PFSK-1 (cell line): ENCODE results near the gene ALG8.
A peak's percentile ranks its signal among the peaks of the same experiment; 100 is the strongest.

Experiments
- FOXP2 ChIP-seq: optimal IDR thresholded peaks from 2 replicates; pipeline ENCODE3; 2011; ENCODE audit warnings: borderline replicate concordance, control low read depth, inconsistent platforms; ENCODE audit not compliant: insufficient read depth; ENCODE audit errors: extremely low read length, extremely low read depth
- POLR2AphosphoS5 ChIP-seq: IDR thresholded peaks from 2 replicates; pipeline ENCODE4 v1.6.1; 2012; ENCODE audit warnings: low read depth, mild to moderate bottlenecking, control low read depth, low read length, moderate library complexity
- REST ChIP-seq, 2 experiments: IDR thresholded peaks; 2 replicates each; pipeline versions ENCODE4 v1.6.1 to v1.8.0; 2011 to 2012; ENCODE audit warnings: low read depth in 2 of 2, low read length in 2 of 2, control low read depth in 1 of 2, inconsistent platforms in 1 of 2, mild to moderate bottlenecking in 1 of 2, moderate library complexity in 1 of 2; ENCODE audit not compliant: insufficient read depth in 1 of 2
- SIN3A ChIP-seq: IDR thresholded peaks from 2 replicates; pipeline ENCODE4 v1.6.1; 2012; ENCODE audit warnings: mild to moderate bottlenecking, low read length, moderate library complexity, borderline replicate concordance; ENCODE audit not compliant: insufficient read depth
- TAF1 ChIP-seq: IDR thresholded peaks from 2 replicates; pipeline ENCODE4 v1.6.1; 2012; ENCODE audit warnings: low read length, control low read depth, borderline replicate concordance; ENCODE audit not compliant: insufficient read depth

The ALG8 gene

GRCh38 chr11:78164471-78164870 lies 25.0 kb upstream of the ALG8 start:
- no peak for TF ChIP-seq TAF1

GRCh38 chr11:78163828-78164227 lies 24.4 kb upstream of the ALG8 start:
- TF ChIP-seq TAF1 (no peak), FOXP2 (no peak), SIN3A (no peak), POLR2AphosphoS5 (no peak), REST (IDR thresholded peaks at IDR 0.05; ENCODE audit: insufficient read depth in 1 of 2, low read depth in 2 of 2, low read length in 2 of 2) (no peak)

- no peak for TF ChIP-seq FOXP2
- no peak for TF ChIP-seq SIN3A
- TF ChIP-seq REST (IDR thresholded peaks at IDR 0.05; ENCODE audit: insufficient read depth in 1 of 2, low read depth in 2 of 2, low read length in 2 of 2): peak; percentile 40 to 72; a peak in 2 of 4 replicates
- no peak for TF ChIP-seq TAF1
- TF ChIP-seq POLR2AphosphoS5: no peak
These were observed 22.5 kb upstream of the ALG8 start for GRCh38 chr11:78161962-78162371.

GRCh38 chr11:78161346-78161745 lies 21.9 kb upstream of the ALG8 start:
- TF ChIP-seq SIN3A: no peak

GRCh38 chr11:78160557-78160956 lies 21.1 kb upstream of the ALG8 start:
- no peak for TF ChIP-seq TAF1
- no peak for TF ChIP-seq POLR2AphosphoS5
- TF ChIP-seq FOXP2: no peak
- no peak for TF ChIP-seq SIN3A

- no peak for TF ChIP-seq SIN3A
- no peak for TF ChIP-seq REST (IDR thresholded peaks at IDR 0.05; ENCODE audit: insufficient read depth in 1 of 2, low read depth in 2 of 2, low read length in 2 of 2)
- TF ChIP-seq TAF1: no peak
- no peak for TF ChIP-seq FOXP2
- no peak for TF ChIP-seq POLR2AphosphoS5
These were observed 19.7 kb upstream of the ALG8 start for GRCh38 chr11:78158987-78159652.
